HCT116 (cell line): ENCODE data around the gene TET3. TPM values are rescaled to one million over a fixed set of nuclear protein-coding genes. Genes with fewer than 3 reads are reported as not detected.

Experiments used
- ATAC-seq: fragments of 200-7000 bp; cut with Tn5 transposase; 2 replicates; pipeline ENCODE4 v1.9.1; 2020; ENCODE audit warnings: mild to moderate bottlenecking, moderate library complexity
- BruUV-seq: library from RNA; stranded (reverse); fragments of 400-500 nt; replicated peaks from 2 replicates; lab custom pipeline; 2021; lab: Mats Ljungman, UMichigan
- CTCF ChIA-PET: fragments of 300-600 bp; sonication (Branson Sonifier 250); formaldehyde crosslinking; loops from one replicate; lab custom pipeline; 2021; ENCODE audit warnings: antibody characterized with exemption; lab: Charles Lee
- POLR2A ChIA-PET: fragments of 300-600, 350-600 bp; sonication (Branson Sonifier 250); formaldehyde crosslinking; loops from one replicate; lab custom pipeline; 2021; ENCODE audit warnings: antibody characterized with exemption; lab: Charles Lee
- RAD21 ChIA-PET, 2 experiments: fragments of 300-600 bp; sonication (Branson Sonifier 250); formaldehyde crosslinking; loops; one replicate each; lab custom pipeline; 2023; ENCODE audit warnings: low total read pairs in 2 of 2; ENCODE audit not compliant: uncharacterized antibody in 2 of 2, unreplicated experiment in 2 of 2, low non-redundant PET in 1 of 2; lab: Charles Lee
- DNase-seq: peaks from one replicate; pipeline ENCODE4 v3.0.0-alpha.2; 2010; ENCODE audit warnings: low read depth, low spot score
- H2AFZ ChIP-seq: fragments of 200-600 bp; shearing (Covaris generic), sonication (generic); 2 replicates; pipeline ENCODE4 v1.6.1; 2017; ENCODE audit warnings: low read depth, mixed run types, mixed read lengths, antibody characterized with exemption, low read length; ENCODE audit not compliant: poor library complexity, severe bottlenecking
- H3K27ac ChIP-seq: 2 replicates; pipeline ENCODE4 v1.5.1; 2012; ENCODE audit warnings: low read depth, low read length
- H3K27me3 ChIP-seq: fragments of 200-600 bp; sonication (generic); 2 replicates; pipeline ENCODE4 v1.6.1; 2016; ENCODE audit warnings: mixed run types, low read length, mixed read lengths; ENCODE audit not compliant: insufficient read depth
- H3K36me3 ChIP-seq, 2 experiments: fragments of 200-500 bp in 1 of 2; fragments of 200-600 bp in 1 of 2; sonication (Bioruptor generic) in 1 of 2; sonication (generic) in 1 of 2; 2 replicates each; pipeline versions ENCODE4 v1.5.1 to v1.6.1; 2014 to 2016; ENCODE audit warnings: low read length in 2 of 2, inconsistent platforms in 1 of 2, mixed read lengths in 1 of 2, mixed run types in 1 of 2; ENCODE audit not compliant: insufficient read depth in 2 of 2, control insufficient read depth in 1 of 2
- H3K4me1 ChIP-seq, 2 experiments: fragments of 200-600 bp in 1 of 2; sonication (generic) in 1 of 2; 2 replicates each; pipeline versions ENCODE4 v1.5.1 to v1.6.1; 2012 to 2017; ENCODE audit warnings: low read length in 2 of 2, inconsistent platforms in 1 of 2, mild to moderate bottlenecking in 1 of 2, mixed read lengths in 1 of 2, mixed run types in 1 of 2, moderate library complexity in 1 of 2; ENCODE audit not compliant: insufficient read depth in 2 of 2, control insufficient read depth in 1 of 2
- H3K4me2 ChIP-seq: fragments of 200-600 bp; sonication (generic); 2 replicates; pipeline ENCODE4 v1.6.1; 2017; ENCODE audit warnings: mixed run types, low read length, mixed read lengths
- H3K4me3 ChIP-seq, 2 experiments: fragments of 200-600 bp in 1 of 2; sonication (generic) in 1 of 2; replicated peaks in 1 of 2; 2 replicates each; pipeline ENCODE4 v1.5.1; 2011 to 2016; ENCODE audit warnings: low read length in 2 of 2, control low read depth in 1 of 2, low read depth in 1 of 2, mild to moderate bottlenecking in 1 of 2, mixed read lengths in 1 of 2, mixed run types in 1 of 2
- H3K79me2 ChIP-seq: fragments of 200-600 bp; sonication (generic); 2 replicates; pipeline ENCODE4 v1.6.1; 2017; ENCODE audit warnings: mild to moderate bottlenecking, mixed run types, low read length, moderate library complexity, mixed read lengths; ENCODE audit not compliant: insufficient read depth
- H3K9ac ChIP-seq: fragments of 200-600 bp; sonication (generic); 2 replicates; pipeline ENCODE4 v1.6.1; 2016; ENCODE audit warnings: low read length, mixed read lengths
- H3K9me2 ChIP-seq: fragments of 200-600 bp; sonication (generic), shearing (Covaris generic); 2 replicates; pipeline ENCODE4 v1.6.1; 2017; ENCODE audit warnings: mixed run types, mild to moderate bottlenecking, moderate library complexity; ENCODE audit not compliant: insufficient read depth
- H3K9me3 ChIP-seq, 2 experiments: fragments of 200-500 bp in 1 of 2; fragments of 200-600 bp in 1 of 2; sonication (Bioruptor generic) in 1 of 2; sonication (generic) in 1 of 2; 2 replicates each; pipeline ENCODE4 v1.6.1; 2014 to 2017; ENCODE audit warnings: low read length in 2 of 2, mixed read lengths in 2 of 2, inconsistent platforms in 1 of 2, low read depth in 1 of 2, mild to moderate bottlenecking in 1 of 2, mixed run types in 1 of 2, moderate library complexity in 1 of 2; ENCODE audit not compliant: control insufficient read depth in 1 of 2, insufficient read depth in 1 of 2
- H4K20me1 ChIP-seq: fragments of 200-600 bp; sonication (generic), shearing (Covaris generic); 2 replicates; pipeline ENCODE4 v1.6.1; 2017; ENCODE audit warnings: mixed run types, mild to moderate bottlenecking, moderate library complexity; ENCODE audit not compliant: insufficient read depth
- CBX3 ChIP-seq: IDR thresholded peaks from 2 replicates; pipeline ENCODE4 v1.6.1; 2012; ENCODE audit warnings: low read depth
- EGR1 ChIP-seq: IDR thresholded peaks from 2 replicates; pipeline ENCODE4 v1.6.1; 2012; ENCODE audit warnings: low read depth
- EZH2 ChIP-seq: fragments of 200-600 bp; sonication (generic); IDR thresholded peaks from 2 replicates; pipeline ENCODE4 v1.6.1; 2017; ENCODE audit warnings: antibody characterized with exemption, mixed run types
- EZH2phosphoT487 ChIP-seq: fragments of 200-600 bp; IDR thresholded peaks from 2 replicates; pipeline ENCODE4 v1.6.1; 2018; ENCODE audit warnings: antibody characterized with exemption, borderline replicate concordance
- FOSL1 ChIP-seq: IDR thresholded peaks from 2 replicates; pipeline ENCODE4 v1.6.1; 2012; ENCODE audit warnings: low read depth
- POLR2A ChIP-seq: IDR thresholded peaks from 2 replicates; pipeline ENCODE4 v1.7.0; 2011; ENCODE audit warnings: borderline replicate concordance; ENCODE audit not compliant: insufficient read depth, insufficient read length; ENCODE audit errors: extremely low read depth
- RAD21 ChIP-seq: IDR thresholded peaks from 2 replicates; pipeline ENCODE4 v1.6.1; 2012; ENCODE audit warnings: low read depth, mild to moderate bottlenecking
- SP1 ChIP-seq: IDR thresholded peaks from 2 replicates; pipeline ENCODE4 v1.6.1; 2012; ENCODE audit warnings: low read depth
- TCF7L2 ChIP-seq: IDR thresholded peaks from 2 replicates; pipeline ENCODE4 v1.7.0; 2011; ENCODE audit warnings: borderline replicate concordance, inconsistent platforms; ENCODE audit not compliant: insufficient read depth, insufficient read length; ENCODE audit errors: extremely low read depth
- YY1 ChIP-seq: IDR thresholded peaks from 2 replicates; pipeline ENCODE4 v1.6.1; 2011; ENCODE audit warnings: low read length, low read depth, moderate library complexity, mild to moderate bottlenecking; ENCODE audit not compliant: insufficient replicate concordance; ENCODE audit errors: extremely low read depth
- intact Hi-C: fragments of 100-400 bp; cut with micrococcal nuclease; formaldehyde crosslinking; loops from 2 replicates; pipeline ENCODE4 v1.10.0; 2022
- total RNA-seq: library from RNA; stranded (reverse); gene quantifications from one replicate; pipeline ENCODE4 v1.2.1, GENCODE V29; 2021; ENCODE audit not compliant: unreplicated experiment
- TF ChIP-seq, protein P1 (sequence below): IDR thresholded peaks from 2 replicates; pipeline ENCODE4 v1.6.1; 2012

Gene TET3
- total RNA-seq, 1 experiment from 2014 or later: 15.4 TPM

DNA sequence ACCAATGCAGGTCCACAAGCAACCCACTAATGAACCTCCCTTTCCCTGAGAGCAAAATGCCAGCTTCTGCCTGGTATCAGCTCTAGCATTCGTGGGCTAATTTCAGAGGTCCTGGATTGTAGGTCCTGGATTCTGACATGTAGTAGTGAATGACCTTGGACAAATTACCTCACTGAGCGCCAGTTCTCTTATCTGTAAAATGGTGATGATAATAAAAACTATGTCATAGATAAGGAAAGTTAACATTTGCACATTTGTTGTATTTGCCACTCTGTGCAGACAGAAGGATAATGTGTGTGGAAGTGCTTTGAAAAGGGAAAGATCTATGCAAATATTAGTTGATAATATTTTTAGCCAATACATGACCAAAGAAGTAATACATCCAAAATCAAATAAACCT lies 4.1 kb upstream of the TET3 start:
- no peaks in the 10 kb centered on the region for H4K20me1 ChIP-seq
- peak overlapping the region; percentile 96 for H3K4me2 ChIP-seq
- peaks cover 2% of the 10 kb centered on the region for H3K79me2 ChIP-seq
- TF ChIP-seq TCF7L2: no peak
- no peak for TF ChIP-seq EZH2phosphoT487
- no peak for TF ChIP-seq FOSL1
- no peak for TF ChIP-seq YY1
- TF ChIP-seq, protein P1, sequence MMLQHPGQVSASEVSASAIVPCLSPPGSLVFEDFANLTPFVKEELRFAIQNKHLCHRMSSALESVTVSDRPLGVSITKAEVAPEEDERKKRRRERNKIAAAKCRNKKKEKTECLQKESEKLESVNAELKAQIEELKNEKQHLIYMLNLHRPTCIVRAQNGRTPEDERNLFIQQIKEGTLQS: no peak
- TF ChIP-seq EZH2: no peak
- no peak for TF ChIP-seq SP1
- TF ChIP-seq POLR2A: no peak
- no peak for TF ChIP-seq CBX3
- no peak for TF ChIP-seq RAD21
- TF ChIP-seq EGR1: no peak
- H3K27ac ChIP-seq: no peak overlapping the region
- H3K9ac ChIP-seq: peak overlapping the region; percentile 70
- DNase-seq (no peak), ATAC-seq (no peak)
- ChIA-PET POLR2A (no interaction called here), RAD21 (no interaction called here), CTCF (no interaction called here)
- no peaks in the 10 kb centered on the region for H3K36me3 ChIP-seq
- H3K4me1 ChIP-seq: peaks cover 35 to 52% of the 10 kb centered on the region in 2 experiments
- H3K9me2 ChIP-seq: no peaks in the 10 kb centered on the region
- intact Hi-C loops: loop anchor here (5.0 kb wide), 1 partner anchor 298 kb away; no protein-coding TSS in a partner anchor
- peak overlapping the region; percentile 50 to 68 for H3K4me3 ChIP-seq
- BruUV-seq: no TSS peak
- H2AFZ ChIP-seq: no peak overlapping the region
- H3K27me3 ChIP-seq: no peaks in the 10 kb centered on the region
- no peaks in the 10 kb centered on the region for H3K9me3 ChIP-seq
